ENCODE measurements around the gene TFDP2. TPM values are rescaled to one million over a fixed set of nuclear protein-coding genes. Genes with fewer than 3 reads are reported as not detected.

The TFDP2 gene
- polyA plus RNA-seq, 1 donor: 51.1 TPM

DNA sequence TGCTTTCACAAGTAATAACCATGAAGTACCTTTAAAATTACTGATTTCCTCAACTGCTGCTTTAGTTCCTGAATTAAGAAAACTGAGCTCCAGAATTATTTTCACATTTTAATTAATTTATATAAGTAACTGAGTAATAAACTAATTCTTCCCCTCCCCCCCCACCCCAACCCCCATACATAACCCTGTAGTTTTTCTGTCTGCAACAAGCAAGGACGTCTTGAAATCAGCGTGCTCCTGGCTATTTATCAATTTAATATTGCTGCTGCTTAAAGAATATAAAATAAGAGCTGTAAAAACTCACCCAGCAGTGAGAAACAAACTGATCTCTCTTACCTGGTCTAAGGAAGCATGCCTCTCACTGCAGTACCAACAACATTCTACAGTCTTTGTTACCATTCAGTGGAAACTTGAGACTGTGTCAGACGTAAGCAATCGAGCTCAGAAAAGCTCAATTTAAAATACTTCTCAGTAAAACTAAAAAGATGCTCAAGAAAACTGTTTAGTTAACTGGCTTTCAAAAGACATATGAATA lies 121.0 kb downstream of the TFDP2 start:
- Histone ChIP-seq H3K9me3 (ENCODE audit: control insufficient read depth, low read depth, low read length) (no peaks in the 10 kb centered on the region), H3K27ac (ENCODE audit: low read length) (peak overlapping the region; percentile 80), H3K36me3 (ENCODE audit: control insufficient read depth, insufficient read depth, low read length) (no peaks in the 10 kb centered on the region), H3K4me1 (ENCODE audit: control insufficient read depth, insufficient read depth, low read length) (peaks cover under 1% of the 10 kb centered on the region), H3K27me3 (ENCODE audit: control insufficient read depth, insufficient read depth, low read length) (no peaks in the 10 kb centered on the region), H3K4me3 (ENCODE audit: low read length) (peak overlapping the region; percentile 53)
- WGBS (ENCODE audit: insufficient coverage, low lambda C conversion rate): no CpG with 5 or more reads among the region's 4 CpGs
- DNase-seq: peak; percentile 41 to 79

GRCh38 chr3:142027735-142028134 lies 121.6 kb downstream of the TFDP2 start:
- H3K36me3 ChIP-seq (ENCODE audit: control insufficient read depth, insufficient read depth, low read length): no peaks in the 10 kb centered on the region
- peak overlapping the region; percentile 53 for H3K4me3 ChIP-seq (ENCODE audit: low read length)
- H3K27ac ChIP-seq (ENCODE audit: low read length): peak overlapping the region; percentile 80
- H3K9me3 ChIP-seq (ENCODE audit: control insufficient read depth, low read depth, low read length): no peaks in the 10 kb centered on the region
- WGBS (ENCODE audit: insufficient coverage, low lambda C conversion rate): no CpG with 5 or more reads among the region's 2 CpGs
- H3K27me3 ChIP-seq (ENCODE audit: control insufficient read depth, insufficient read depth, low read length): no peaks in the 10 kb centered on the region
- H3K4me1 ChIP-seq (ENCODE audit: control insufficient read depth, insufficient read depth, low read length): no peaks in the 10 kb centered on the region
- peak; percentile 63 to 86 for DNase-seq

GRCh38 chr3:142027300-142027699 lies 122.0 kb downstream of the TFDP2 start:
- WGBS (ENCODE audit: insufficient coverage, low lambda C conversion rate): no CpG with 5 or more reads among the region's 3 CpGs
- DNase-seq: no peak

DNA sequence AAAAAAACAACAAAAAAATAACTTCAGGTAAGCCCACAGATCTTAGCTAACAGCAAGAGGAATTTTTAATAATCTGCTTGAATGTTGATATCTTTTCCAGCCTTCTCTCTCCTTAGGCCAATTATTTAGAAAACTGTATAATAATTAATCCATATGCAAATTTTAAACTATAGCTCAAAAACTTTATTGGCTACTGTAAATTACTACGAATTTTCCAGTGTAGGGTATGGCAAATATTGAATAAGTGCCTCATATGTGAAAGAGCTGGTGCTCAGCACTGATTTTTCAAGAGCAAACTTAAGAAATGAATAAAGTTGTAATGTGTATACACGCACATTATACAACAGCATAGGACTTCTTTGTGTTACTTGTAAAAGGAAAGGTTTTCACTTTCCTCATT lies 123.0 kb downstream of the TFDP2 start:
- DNase-seq: no peak
- Histone ChIP-seq H3K4me3 (ENCODE audit: low read length) (no peak overlapping the region), H3K27ac (ENCODE audit: low read length) (no peak overlapping the region), H3K27me3 (ENCODE audit: control insufficient read depth, insufficient read depth, low read length) (no peaks in the 10 kb centered on the region), H3K36me3 (ENCODE audit: control insufficient read depth, insufficient read depth, low read length) (no peaks in the 10 kb centered on the region), H3K9me3 (ENCODE audit: control insufficient read depth, low read depth, low read length) (no peaks in the 10 kb centered on the region), H3K4me1 (ENCODE audit: control insufficient read depth, insufficient read depth, low read length) (no peaks in the 10 kb centered on the region)
- WGBS (ENCODE audit: insufficient coverage, low lambda C conversion rate): 67% methylated on average over 1 of the region's 2 CpGs

More at GRCh38 chr3:142027300-142027699, 122.0 kb downstream of the TFDP2 start:
- Histone ChIP-seq H3K27me3 (ENCODE audit: control insufficient read depth, insufficient read depth, low read length) (no peaks in the 10 kb centered on the region), H3K27ac (ENCODE audit: low read length) (peak overlapping the region; percentile 80), H3K4me1 (ENCODE audit: control insufficient read depth, insufficient read depth, low read length) (no peaks in the 10 kb centered on the region), H3K4me3 (ENCODE audit: low read length) (peak overlapping the region; percentile 53), H3K36me3 (ENCODE audit: control insufficient read depth, insufficient read depth, low read length) (no peaks in the 10 kb centered on the region), H3K9me3 (ENCODE audit: control insufficient read depth, low read depth, low read length) (no peaks in the 10 kb centered on the region)

DNA sequence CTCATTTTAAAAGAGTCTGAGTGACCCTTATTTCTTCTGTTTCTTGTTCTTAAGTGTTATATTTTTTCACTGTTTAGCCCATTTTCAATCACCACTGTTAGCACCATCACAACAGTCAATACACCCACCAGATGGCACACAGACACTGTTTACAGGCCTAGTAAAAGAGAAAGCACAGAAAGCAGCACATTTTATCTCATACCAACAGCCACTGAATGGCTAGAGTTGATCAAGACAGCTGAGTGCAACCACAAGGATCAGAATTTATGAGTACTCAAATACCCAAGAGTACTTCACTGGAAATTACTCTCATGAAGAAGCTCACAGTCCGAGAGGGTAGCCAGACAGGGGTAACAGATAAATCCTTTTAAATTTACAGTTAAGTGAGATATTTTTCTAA lies 127.0 kb downstream of the TFDP2 start:
- Histone ChIP-seq H3K4me1 (ENCODE audit: control insufficient read depth, insufficient read depth, low read length) (peaks cover 3% of the 10 kb centered on the region), H3K27me3 (ENCODE audit: control insufficient read depth, insufficient read depth, low read length) (no peaks in the 10 kb centered on the region), H3K36me3 (ENCODE audit: control insufficient read depth, insufficient read depth, low read length) (no peaks in the 10 kb centered on the region), H3K4me3 (ENCODE audit: low read length) (no peak overlapping the region), H3K9me3 (ENCODE audit: control insufficient read depth, low read depth, low read length) (no peaks in the 10 kb centered on the region), H3K27ac (ENCODE audit: low read length) (no peak overlapping the region)
- peak in 1 of 2 donors; percentile 54 for DNase-seq
- no CpG with 5 or more reads among the region's 1 CpG for WGBS (ENCODE audit: insufficient coverage, low lambda C conversion rate)

- H3K9me3 ChIP-seq (ENCODE audit: control insufficient read depth, low read depth, low read length): no peaks in the 10 kb centered on the region
- no peak overlapping the region for H3K4me3 ChIP-seq (ENCODE audit: low read length)
- H3K36me3 ChIP-seq (ENCODE audit: control insufficient read depth, insufficient read depth, low read length): no peaks in the 10 kb centered on the region
- no peak for DNase-seq
- H3K4me1 ChIP-seq (ENCODE audit: control insufficient read depth, insufficient read depth, low read length): peaks cover 3% of the 10 kb centered on the region
- WGBS (ENCODE audit: insufficient coverage, low lambda C conversion rate): no CpG with 5 or more reads among the region's 2 CpGs
- H3K27me3 ChIP-seq (ENCODE audit: control insufficient read depth, insufficient read depth, low read length): no peaks in the 10 kb centered on the region
- H3K27ac ChIP-seq (ENCODE audit: low read length): no peak overlapping the region
Observed at GRCh38 chr3:142021127-142021526, 128.2 kb downstream of the TFDP2 start.

GRCh38 chr3:142019794-142020320 lies 129.5 kb downstream of the TFDP2 start:
- Histone ChIP-seq H3K4me1 (ENCODE audit: control insufficient read depth, insufficient read depth, low read length) (peaks cover 3% of the 10 kb centered on the region), H3K4me3 (ENCODE audit: low read length) (no peak overlapping the region), H3K27me3 (ENCODE audit: control insufficient read depth, insufficient read depth, low read length) (no peaks in the 10 kb centered on the region), H3K36me3 (ENCODE audit: control insufficient read depth, insufficient read depth, low read length) (no peaks in the 10 kb centered on the region), H3K9me3 (ENCODE audit: control insufficient read depth, low read depth, low read length) (no peaks in the 10 kb centered on the region), H3K27ac (ENCODE audit: low read length) (peak overlapping the region; percentile 19)
- peak in 1 of 2 donors; percentile 73 for DNase-seq
- no CpG with 5 or more reads among the region's 2 CpGs for WGBS (ENCODE audit: insufficient coverage, low lambda C conversion rate)

- WGBS (ENCODE audit: insufficient coverage, low lambda C conversion rate): no CpG with 5 or more reads among the region's 2 CpGs
Observed at GRCh38 chr3:142013993-142014392, 135.4 kb downstream of the TFDP2 start.

DNA sequence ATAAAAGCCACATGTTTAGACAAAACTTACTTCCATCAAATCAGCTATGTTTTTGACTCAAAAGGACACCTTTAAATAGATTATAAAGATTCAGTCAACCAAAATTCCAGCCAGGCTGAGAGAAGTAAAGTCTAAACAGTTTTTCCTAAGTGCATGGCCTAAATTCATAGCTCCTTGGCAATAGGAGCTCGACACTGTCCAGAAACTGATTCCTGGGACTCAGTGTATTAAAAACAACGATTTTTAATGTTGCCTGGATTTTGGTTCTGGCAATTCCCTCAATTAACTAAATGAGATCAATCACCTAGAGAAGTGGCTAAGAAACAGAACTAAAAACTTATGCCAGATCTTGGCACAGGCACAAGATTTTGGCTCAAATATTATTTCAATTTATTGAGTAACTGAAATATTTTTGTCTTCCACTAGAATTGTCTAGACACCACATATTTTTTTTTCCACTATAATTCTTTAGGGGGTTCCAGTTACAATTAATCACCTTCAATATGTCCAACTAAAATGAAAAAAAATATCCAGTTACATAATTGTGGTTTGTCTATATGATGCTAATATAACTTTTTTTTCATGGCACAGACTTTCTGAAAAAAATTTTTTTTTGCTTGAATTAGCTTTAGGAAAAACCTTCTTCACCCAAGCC lies 135.9 kb downstream of the TFDP2 start:
- no peak overlapping the region for H3K4me3 ChIP-seq (ENCODE audit: low read length)
- H3K9me3 ChIP-seq (ENCODE audit: control insufficient read depth, low read depth, low read length): peaks cover 3% of the 10 kb centered on the region
- no peak for DNase-seq
- no peaks in the 10 kb centered on the region for H3K4me1 ChIP-seq (ENCODE audit: control insufficient read depth, insufficient read depth, low read length)
- H3K27ac ChIP-seq (ENCODE audit: low read length): no peak overlapping the region
- no peaks in the 10 kb centered on the region for H3K36me3 ChIP-seq (ENCODE audit: control insufficient read depth, insufficient read depth, low read length)
- no peaks in the 10 kb centered on the region for H3K27me3 ChIP-seq (ENCODE audit: control insufficient read depth, insufficient read depth, low read length)
- 80% methylated on average over 1 of the region's 2 CpGs for WGBS (ENCODE audit: insufficient coverage, low lambda C conversion rate)

More at GRCh38 chr3:142013993-142014392, 135.4 kb downstream of the TFDP2 start:
- Histone ChIP-seq H3K4me1 (ENCODE audit: control insufficient read depth, insufficient read depth, low read length) (no peaks in the 10 kb centered on the region), H3K27ac (ENCODE audit: low read length) (no peak overlapping the region), H3K4me3 (ENCODE audit: low read length) (no peak overlapping the region), H3K9me3 (ENCODE audit: control insufficient read depth, low read depth, low read length) (peaks cover 3% of the 10 kb centered on the region), H3K27me3 (ENCODE audit: control insufficient read depth, insufficient read depth, low read length) (no peaks in the 10 kb centered on the region), H3K36me3 (ENCODE audit: control insufficient read depth, insufficient read depth, low read length) (no peaks in the 10 kb centered on the region)
- DNase-seq: no peak

- H3K27me3 ChIP-seq (ENCODE audit: control insufficient read depth, insufficient read depth, low read length): no peaks in the 10 kb centered on the region
- DNase-seq: no peak
- H3K4me1 ChIP-seq (ENCODE audit: control insufficient read depth, insufficient read depth, low read length): no peaks in the 10 kb centered on the region
- peaks cover 3% of the 10 kb centered on the region for H3K36me3 ChIP-seq (ENCODE audit: control insufficient read depth, insufficient read depth, low read length)
- no peak overlapping the region for H3K27ac ChIP-seq (ENCODE audit: low read length)
- H3K9me3 ChIP-seq (ENCODE audit: control insufficient read depth, low read depth, low read length): peaks cover 3% of the 10 kb centered on the region
- no CpG with 5 or more reads among the region's 1 CpG for WGBS (ENCODE audit: insufficient coverage, low lambda C conversion rate)
- H3K4me3 ChIP-seq (ENCODE audit: low read length): no peak overlapping the region
Observed at GRCh38 chr3:142009029-142009428, 140.3 kb downstream of the TFDP2 start.
